Thyroid gland (tissue), 4 donors: ENCODE data around the gene PHF8.

Experiments used
- POLR2A ChIP-seq, 2 donors: fragments of 450-650 bp; IDR thresholded peaks; one replicate each; pipeline ENCODE4 v1.6.1; 2017; ENCODE audit warnings: antibody characterized with exemption in 2 of 2, mild to moderate bottlenecking in 2 of 2, moderate library complexity in 1 of 2
- TF ChIP-seq, protein P1 (sequence below), 6 experiments: fragments of 200-600 bp in 3 of 6; fragments of 450-650 bp in 3 of 6; sonication (generic) in 3 of 6; IDR thresholded peaks; one replicate each; pipeline ENCODE4 v1.5.1; 2016 to 2019; ENCODE audit warnings: antibody characterized with exemption in 6 of 6, mild to moderate bottlenecking in 2 of 6, inconsistent platforms in 1 of 6, moderate library complexity in 1 of 6

DNA sequence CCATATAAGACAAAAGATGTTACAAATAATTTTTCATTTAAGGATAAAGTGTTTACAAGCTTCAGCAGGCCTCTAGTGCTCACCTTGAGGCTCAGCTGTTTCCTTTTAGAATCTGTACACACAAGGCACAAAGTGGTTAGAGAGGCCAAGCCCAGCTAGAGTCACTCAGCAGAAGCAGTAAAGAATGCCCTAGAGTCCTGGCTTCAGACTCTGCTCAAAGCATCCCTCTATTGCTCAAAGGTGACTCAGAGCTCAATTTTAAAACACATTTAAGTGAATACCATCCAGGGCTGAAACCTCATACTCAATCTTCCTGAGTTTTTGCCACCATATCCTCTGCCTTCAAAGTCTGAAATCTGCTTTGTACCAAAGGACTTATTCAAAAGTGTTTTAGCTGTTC lies 22.6 kb upstream of the PHF8 start:
- TF ChIP-seq, protein P1, sequence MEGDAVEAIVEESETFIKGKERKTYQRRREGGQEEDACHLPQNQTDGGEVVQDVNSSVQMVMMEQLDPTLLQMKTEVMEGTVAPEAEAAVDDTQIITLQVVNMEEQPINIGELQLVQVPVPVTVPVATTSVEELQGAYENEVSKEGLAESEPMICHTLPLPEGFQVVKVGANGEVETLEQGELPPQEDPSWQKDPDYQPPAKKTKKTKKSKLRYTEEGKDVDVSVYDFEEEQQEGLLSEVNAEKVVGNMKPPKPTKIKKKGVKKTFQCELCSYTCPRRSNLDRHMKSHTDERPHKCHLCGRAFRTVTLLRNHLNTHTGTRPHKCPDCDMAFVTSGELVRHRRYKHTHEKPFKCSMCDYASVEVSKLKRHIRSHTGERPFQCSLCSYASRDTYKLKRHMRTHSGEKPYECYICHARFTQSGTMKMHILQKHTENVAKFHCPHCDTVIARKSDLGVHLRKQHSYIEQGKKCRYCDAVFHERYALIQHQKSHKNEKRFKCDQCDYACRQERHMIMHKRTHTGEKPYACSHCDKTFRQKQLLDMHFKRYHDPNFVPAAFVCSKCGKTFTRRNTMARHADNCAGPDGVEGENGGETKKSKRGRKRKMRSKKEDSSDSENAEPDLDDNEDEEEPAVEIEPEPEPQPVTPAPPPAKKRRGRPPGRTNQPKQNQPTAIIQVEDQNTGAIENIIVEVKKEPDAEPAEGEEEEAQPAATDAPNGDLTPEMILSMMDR (IDR thresholded peaks at IDR 0.05), result no peak
- no peak for TF ChIP-seq POLR2A (IDR thresholded peaks at IDR 0.05)
